ENCODE results near the gene REM1. TPM values are rescaled to one million over a fixed set of nuclear protein-coding genes. Genes with fewer than 3 reads are reported as not detected.
"Not testable (repeated sequence)": the region's sequence is repeated elsewhere in the genome, so short reads cannot be mapped to it uniquely, and the experiment has no call there.

REM1 gene
- total RNA-seq, 1 donor from 2014 or later: not detected

GRCh38 chr20:31517373-31517772 is 42.3 kb downstream of the REM1 start:
- H3K36me3 Mint-ChIP-seq (ENCODE audit: low read depth, unreplicated experiment): no peaks in the 10 kb centered on the region
- no peak overlapping the region for H3K4me3 Mint-ChIP-seq (ENCODE audit: unreplicated experiment)
- Histone ChIP-seq H3K4me3 (ENCODE audit: insufficient read depth, low read depth, low read length) (no peak overlapping the region), H3K9ac (ENCODE audit: low read length) (peak overlapping the region; percentile 40), H3K27ac (ENCODE audit: low read depth, low read length) (no peak overlapping the region), H3K79me2 (ENCODE audit: insufficient read depth, low read length) (peaks cover 85% of the 10 kb centered on the region), H3K4me2 (ENCODE audit: low read length) (peak overlapping the region; percentile 98), H3K9me3 (ENCODE audit: insufficient read depth, low read depth, low read length) (no peaks in the 10 kb centered on the region), H2AFZ (ENCODE audit: low read depth, low read length) (no peak overlapping the region), H3K4me1 (ENCODE audit: insufficient read depth, low read length) (peaks cover 21% of the 10 kb centered on the region), H4K20me1 (ENCODE audit: insufficient read depth, low read length) (peaks cover 69% of the 10 kb centered on the region), H3K27me3 (ENCODE audit: insufficient read depth, low read length) (no peaks in the 10 kb centered on the region), H3K36me3 (ENCODE audit: insufficient read depth, low read length) (peaks cover 15% of the 10 kb centered on the region)
- H3K27ac Mint-ChIP-seq (ENCODE audit: unreplicated experiment): no peak overlapping the region
- TF ChIP-seq CTCF (IDR thresholded peaks at IDR 0.05; ENCODE audit: insufficient read depth, low read depth, low read length) (peak; percentile 26), EZH2 (IDR thresholded peaks at IDR 0.05; ENCODE audit: insufficient read depth, low read length) (no peak)
- no peak for FAIRE-seq
- H3K9me3 Mint-ChIP-seq (ENCODE audit: unreplicated experiment): no peaks in the 10 kb centered on the region
- peaks cover 10% of the 10 kb centered on the region for H3K4me1 Mint-ChIP-seq (ENCODE audit: low read depth, unreplicated experiment)
- DNase-seq (ENCODE audit: low read depth): peak; percentile 55
- H3K27me3 Mint-ChIP-seq (ENCODE audit: low read depth, unreplicated experiment): no peaks in the 10 kb centered on the region

- not testable (repeated sequence) for H2AFZ ChIP-seq (ENCODE audit: low read depth, low read length); H3K4me1 ChIP-seq (ENCODE audit: insufficient read depth, low read length); DNase-seq (ENCODE audit: low read depth); H3K9me3 Mint-ChIP-seq (ENCODE audit: unreplicated experiment); H3K27ac ChIP-seq (ENCODE audit: low read depth, low read length); H3K9ac ChIP-seq (ENCODE audit: low read length); H3K9me3 ChIP-seq (ENCODE audit: insufficient read depth, low read depth, low read length); H3K4me2 ChIP-seq (ENCODE audit: low read length); H3K36me3 Mint-ChIP-seq (ENCODE audit: low read depth, unreplicated experiment); H3K27me3 Mint-ChIP-seq (ENCODE audit: low read depth, unreplicated experiment); FAIRE-seq; H3K4me3 ChIP-seq (ENCODE audit: insufficient read depth, low read depth, low read length); H3K27me3 ChIP-seq (ENCODE audit: insufficient read depth, low read length); H3K27ac Mint-ChIP-seq (ENCODE audit: unreplicated experiment)
- peaks cover 87% of the 10 kb centered on the region for H4K20me1 ChIP-seq (ENCODE audit: insufficient read depth, low read length)
- Mint-ChIP-seq H3K4me3 (ENCODE audit: unreplicated experiment) (peak overlapping the region; percentile 18), H3K4me1 (ENCODE audit: low read depth, unreplicated experiment) (peaks cover 28% of the 10 kb centered on the region)
- peaks cover 19% of the 10 kb centered on the region for H3K36me3 ChIP-seq (ENCODE audit: insufficient read depth, low read length)
- peaks cover 97% of the 10 kb centered on the region for H3K79me2 ChIP-seq (ENCODE audit: insufficient read depth, low read length)
These were observed 46.2 kb downstream of the REM1 start for GRCh38 chr20:31521267-31521666.

- no peak for TF ChIP-seq CTCF (IDR thresholded peaks at IDR 0.05; ENCODE audit: insufficient read depth, low read depth, low read length)
- no peak for TF ChIP-seq EZH2 (IDR thresholded peaks at IDR 0.05; ENCODE audit: insufficient read depth, low read length)
- peaks cover 28% of the 10 kb centered on the region for H3K4me1 Mint-ChIP-seq (ENCODE audit: low read depth, unreplicated experiment)
These were observed 47.6 kb downstream of the REM1 start for GRCh38 chr20:31522731-31523130.

More at GRCh38 chr20:31522731-31523130, 47.6 kb downstream of the REM1 start:
- H3K36me3 ChIP-seq (ENCODE audit: insufficient read depth, low read length): peaks cover 18% of the 10 kb centered on the region
- H3K27ac ChIP-seq (ENCODE audit: low read depth, low read length): no peak overlapping the region
- no peak overlapping the region for H2AFZ ChIP-seq (ENCODE audit: low read depth, low read length)
- H3K9ac ChIP-seq (ENCODE audit: low read length): no peak overlapping the region
- DNase-seq (ENCODE audit: low read depth) (no peak), FAIRE-seq (no peak)
- Mint-ChIP-seq H3K9me3 (ENCODE audit: unreplicated experiment) (no peaks in the 10 kb centered on the region), H3K27ac (ENCODE audit: unreplicated experiment) (peak overlapping the region; percentile 1), H3K27me3 (ENCODE audit: low read depth, unreplicated experiment) (no peaks in the 10 kb centered on the region), H3K36me3 (ENCODE audit: low read depth, unreplicated experiment) (peaks cover 13% of the 10 kb centered on the region), H3K4me3 (ENCODE audit: unreplicated experiment) (no peak overlapping the region)
- H3K4me3 ChIP-seq (ENCODE audit: insufficient read depth, low read depth, low read length): no peak overlapping the region
- no peaks in the 10 kb centered on the region for H3K27me3 ChIP-seq (ENCODE audit: insufficient read depth, low read length)
- H3K4me1 ChIP-seq (ENCODE audit: insufficient read depth, low read length): no peaks in the 10 kb centered on the region
- H3K4me2 ChIP-seq (ENCODE audit: low read length): no peak overlapping the region
- no peaks in the 10 kb centered on the region for H3K9me3 ChIP-seq (ENCODE audit: insufficient read depth, low read depth, low read length)
- H3K79me2 ChIP-seq (ENCODE audit: insufficient read depth, low read length): peaks cover 97% of the 10 kb centered on the region
- peaks cover 87% of the 10 kb centered on the region for H4K20me1 ChIP-seq (ENCODE audit: insufficient read depth, low read length)
